HG03196 (cell line): ENCODE data around the gene PKN1.

Source experiments
- ATAC-seq: cut with Tn5 transposase; IDR thresholded peaks from one replicate; pipeline ENCODE4 v1.9.1; 2021; ENCODE audit not compliant: unreplicated experiment

PKN1 gene

DNA sequence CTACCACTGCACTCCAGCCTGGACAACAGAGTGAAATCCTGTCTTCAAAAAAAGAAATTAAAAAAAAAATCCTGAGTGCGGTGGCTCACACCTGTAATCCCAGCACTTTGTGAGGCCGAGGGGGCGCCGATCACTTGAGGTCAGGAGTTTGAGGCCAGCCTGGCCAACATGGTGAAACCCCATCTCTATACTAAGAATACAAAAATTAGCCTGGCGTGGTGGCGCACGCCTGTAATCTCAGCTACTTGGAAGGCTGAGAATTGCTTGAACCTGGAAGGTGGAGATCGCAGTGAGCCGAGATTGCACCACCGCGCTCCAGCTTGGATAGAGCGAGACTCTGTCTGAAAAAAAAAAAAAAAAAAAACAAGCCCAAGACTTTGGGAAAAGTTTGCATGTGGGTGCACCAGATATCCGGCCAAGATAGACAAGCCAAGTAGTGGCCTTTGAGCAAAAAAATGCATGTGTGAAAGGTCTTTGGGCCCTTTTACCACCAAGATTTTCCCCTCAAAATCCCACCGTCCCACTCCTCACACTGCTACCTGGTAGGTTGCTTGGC is 79.4 kb downstream of the PKN1 start:
- ATAC-seq, result no peak

DNA sequence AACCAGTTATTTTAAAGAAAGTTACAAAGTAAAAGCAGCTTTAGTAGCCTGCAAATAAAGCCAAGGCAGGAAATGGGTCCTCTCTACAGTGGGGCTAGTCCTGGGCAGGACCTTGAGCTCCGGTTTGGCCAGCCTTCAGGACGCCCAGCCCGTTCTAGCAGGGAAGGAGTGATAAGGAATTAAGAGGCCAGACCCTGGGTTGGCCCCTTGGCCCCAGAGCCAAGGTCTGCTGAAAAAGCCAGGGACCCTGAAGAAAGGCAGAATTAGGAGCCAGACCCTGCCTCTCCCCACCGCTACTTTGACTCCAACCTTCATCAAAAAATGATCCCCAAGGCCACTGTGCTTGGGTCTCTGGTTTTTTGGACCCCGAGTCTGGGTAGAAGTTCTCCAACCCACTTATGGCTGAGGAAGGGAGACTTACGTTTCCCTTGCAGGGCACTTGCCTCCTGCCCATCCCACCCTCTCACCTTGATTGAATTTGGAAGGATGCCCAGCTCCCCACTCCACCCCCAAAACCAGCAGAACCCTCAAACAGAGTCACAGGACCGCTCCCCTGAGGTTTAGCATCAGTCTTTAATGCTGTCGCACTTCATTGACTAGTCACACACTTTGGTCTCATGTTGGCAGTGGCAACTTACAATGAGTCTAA is 81.2 kb downstream of the PKN1 start:
- no peak for ATAC-seq

DNA sequence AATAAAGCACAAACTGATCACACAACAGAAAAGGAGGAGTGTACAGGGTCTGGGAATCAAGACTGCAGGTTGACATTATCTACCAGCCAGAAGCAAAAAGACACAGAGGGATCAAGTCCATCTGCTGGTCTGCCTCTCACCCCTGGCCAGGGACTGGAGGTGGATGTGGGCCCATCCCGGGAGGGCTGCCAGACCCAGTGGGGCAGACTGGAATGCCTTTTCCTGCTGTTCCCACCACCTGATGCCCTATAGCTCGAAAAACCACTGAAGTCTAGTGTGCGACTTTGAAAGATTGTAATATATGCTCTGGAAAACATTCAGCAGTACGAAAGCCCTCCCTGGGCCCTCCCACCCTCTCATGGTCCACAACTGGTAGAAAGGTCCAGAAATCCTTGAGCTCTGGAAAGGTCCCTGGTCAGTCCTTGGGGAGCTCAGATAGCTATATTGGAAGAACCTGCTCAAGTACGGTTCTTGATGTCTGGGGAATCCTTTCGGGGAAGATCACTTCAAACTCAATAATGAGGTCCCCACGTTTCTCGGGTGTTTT is 82.5 kb downstream of the PKN1 start:
- no peak for ATAC-seq

DNA sequence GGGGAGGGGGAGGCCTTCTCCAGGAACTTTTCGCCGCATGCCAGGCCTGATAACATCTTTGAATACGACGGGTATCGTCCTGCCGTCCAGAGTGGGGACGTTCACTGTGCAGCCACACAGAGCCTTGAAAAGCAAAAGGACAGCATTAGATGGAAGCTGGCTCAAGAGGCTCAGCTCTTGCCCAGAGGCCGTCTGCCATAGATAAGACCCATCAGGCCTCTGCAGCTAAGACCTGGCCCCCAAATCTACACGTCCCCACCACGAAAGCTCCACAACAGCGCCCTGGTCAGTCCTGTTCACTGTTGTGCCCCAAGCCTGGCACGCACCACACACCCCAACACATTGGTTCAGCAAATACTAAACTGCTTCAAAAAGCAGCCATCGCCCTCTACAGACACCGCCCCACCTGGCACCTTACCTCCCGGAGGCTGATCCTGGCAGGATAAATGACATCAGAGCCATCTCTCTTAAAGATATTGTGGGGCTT is 83.0 kb downstream of the PKN1 start:
- ATAC-seq, result no peak

DNA sequence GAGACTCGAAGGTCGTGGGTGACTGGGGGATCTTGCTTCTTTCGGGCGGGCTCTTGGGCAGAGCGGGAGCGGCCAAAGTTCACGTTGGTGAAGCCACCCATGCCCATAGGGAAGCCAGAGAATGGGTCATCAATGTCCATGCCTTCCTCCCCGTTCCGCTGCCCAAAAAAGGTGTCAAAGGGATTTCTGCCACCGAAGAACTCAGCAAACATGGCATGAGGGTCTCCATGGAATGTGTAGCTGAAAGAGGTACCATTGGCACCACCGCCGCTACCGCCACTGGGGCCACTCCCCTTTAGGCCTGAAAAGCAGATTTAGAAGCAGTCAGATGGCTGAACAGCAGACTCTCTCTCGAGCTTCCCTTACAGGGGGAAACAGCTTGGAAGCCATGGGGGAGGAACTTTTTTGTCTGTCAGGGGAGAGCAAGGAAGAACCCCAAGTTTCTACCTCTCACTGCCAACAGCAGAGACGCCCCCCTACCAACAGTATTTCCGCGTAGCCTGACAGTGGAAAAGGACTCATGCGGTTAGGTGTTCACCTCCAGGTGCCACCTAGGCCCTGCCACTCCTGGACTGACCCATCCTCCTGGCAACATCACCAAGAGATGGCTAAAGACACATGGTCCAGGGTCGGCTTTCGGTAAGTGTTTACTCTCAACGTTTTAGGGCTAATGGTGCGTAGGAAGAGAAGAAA is 83.8 kb downstream of the PKN1 start:
- ATAC-seq, result no peak

DNA sequence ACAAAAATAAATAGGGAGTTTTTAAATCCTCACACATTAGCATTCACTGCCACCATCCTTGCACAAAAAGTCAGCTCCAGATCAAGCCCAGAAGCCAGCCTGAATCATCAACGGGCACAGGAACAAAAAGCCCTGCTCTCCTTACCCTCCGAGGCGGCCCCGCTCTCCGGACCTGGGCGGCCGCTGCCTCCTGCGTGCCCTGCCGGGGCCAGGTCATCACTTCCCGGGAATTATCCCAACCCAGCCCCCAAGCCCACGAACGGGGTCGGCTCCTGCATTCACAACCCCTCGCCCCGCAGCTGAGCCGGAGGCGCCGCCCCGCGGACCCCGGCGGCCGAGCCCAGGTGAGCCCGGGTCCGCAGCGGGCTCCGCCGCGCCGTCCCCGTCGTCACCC is 84.3 kb downstream of the PKN1 start:
- ATAC-seq, result peak; percentile 1

DNA sequence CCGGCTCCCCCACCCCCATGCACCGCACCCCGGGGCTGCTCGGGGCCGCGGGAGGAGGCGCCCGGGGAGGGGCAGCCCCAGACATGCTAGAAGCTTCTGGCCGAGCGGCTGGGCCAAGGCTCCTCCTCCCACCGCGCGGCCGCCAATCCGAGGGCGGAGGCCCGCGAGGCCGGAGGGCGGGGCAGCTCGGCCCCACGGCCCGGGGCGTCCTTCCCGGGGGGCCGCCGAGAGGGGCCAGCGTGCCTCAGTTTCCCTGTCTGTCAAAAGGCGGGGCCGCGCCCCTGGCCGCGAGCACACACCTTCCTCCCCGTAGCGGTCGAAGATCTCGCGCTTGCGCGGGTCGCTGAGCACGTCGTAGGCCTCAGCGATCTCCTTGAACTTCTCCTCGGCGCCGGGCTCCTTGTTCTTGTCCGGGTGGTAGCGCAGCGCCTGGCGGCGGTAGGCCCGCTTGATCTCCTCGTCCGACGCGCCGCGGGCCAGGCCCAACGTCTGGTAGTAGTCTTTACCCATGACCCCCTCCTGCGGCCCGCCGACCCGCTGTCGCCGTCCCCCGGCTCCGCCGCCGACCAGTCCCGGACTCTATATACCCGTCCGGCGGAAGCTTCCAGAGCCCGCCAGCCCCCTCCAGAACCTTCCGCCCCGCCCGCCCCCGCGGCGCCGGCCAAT is 84.9 kb downstream of the PKN1 start, which contains the start of gene DNAJB1:
DNAJB1 (minus strand) TSS at position 558 of the 666 bp plus-strand sequence; CDS start at position 510, 48 bp downstream.
- peak; percentile 61 for ATAC-seq

DNA sequence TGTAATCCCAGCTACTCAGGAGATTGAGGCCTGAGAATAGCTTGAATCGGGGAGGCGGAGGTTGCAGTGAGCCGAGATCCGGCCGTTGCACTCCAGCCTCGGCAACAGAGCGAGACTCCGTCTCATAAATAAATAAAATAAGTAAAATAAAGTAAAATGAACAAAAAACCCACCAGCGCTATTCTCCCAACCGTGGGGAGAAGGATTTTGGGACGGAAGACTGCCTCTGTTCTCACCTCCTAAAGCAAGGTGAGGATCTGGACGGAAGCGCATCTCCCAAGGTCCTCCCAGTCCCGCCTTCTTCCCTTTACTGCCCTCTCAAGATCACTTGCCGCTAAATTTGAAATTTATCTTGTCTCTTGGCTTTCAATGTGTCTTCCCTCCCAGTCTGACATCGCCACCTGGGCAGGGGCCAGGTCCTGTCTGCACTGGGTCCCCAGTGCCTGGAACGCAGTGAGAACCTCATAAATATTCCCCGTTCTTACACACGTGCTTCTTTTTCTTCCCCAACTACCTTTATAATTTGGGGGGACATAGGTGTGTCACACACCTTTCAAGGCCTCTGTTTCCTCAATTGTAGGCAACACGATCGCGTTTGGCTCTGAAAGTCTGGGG is 86.2 kb downstream of the PKN1 start:
- no peak for ATAC-seq

DNA sequence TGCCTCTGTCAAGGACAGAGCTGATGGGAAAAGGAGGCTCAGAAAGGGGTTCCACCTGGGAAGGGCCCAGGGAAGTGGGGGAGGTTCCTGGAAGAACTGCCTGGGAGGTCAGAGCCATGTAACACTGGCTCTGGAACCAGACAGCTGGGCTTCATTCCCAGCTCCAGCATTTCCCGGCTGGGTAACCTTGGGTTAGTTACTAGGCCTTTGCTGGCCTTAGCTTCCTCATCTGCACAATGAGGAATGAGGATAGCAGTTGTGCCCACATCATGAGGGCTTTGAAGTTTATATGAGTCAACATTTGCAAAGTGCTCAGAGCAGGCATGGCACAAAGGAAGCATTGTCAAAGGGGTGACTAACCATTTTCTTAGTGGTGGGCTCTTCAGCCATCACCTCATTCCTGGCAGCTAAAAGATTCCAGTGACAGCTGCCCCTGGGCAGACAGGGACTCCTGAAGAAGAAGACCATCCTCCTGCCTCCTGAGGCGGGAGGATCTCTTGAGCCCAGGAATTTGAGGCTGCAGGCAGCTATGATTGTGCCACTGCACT is 86.8 kb downstream of the PKN1 start:
- no peak for ATAC-seq

DNA sequence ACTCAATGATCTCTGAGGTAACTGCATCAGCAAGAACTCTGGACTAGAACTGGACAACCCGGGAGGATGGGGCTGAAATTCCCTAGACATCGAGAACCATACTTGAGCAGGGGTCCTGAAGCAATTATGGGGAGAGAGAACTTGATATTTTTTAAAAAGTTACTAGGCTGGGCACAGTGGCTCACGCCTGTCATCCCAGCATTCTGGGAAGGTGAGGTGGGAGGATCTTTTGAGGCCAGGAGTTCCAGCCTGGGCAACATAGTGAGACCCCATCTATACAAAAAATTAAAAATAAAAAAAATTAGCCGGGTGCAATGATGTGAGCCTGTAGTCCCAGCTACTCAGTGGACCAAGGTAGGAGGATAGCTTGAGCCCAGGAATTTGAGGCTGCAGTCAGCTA is 87.4 kb downstream of the PKN1 start:
- no peak for ATAC-seq
